ENCODE data around the gene DERL2. TPM values are rescaled to one million over a fixed set of nuclear protein-coding genes. Genes with fewer than 3 reads are reported as not detected.

DERL2 gene
- total and polyA plus RNA-seq, 2 of the 4 experiments (the other 2 are of a cell fraction), result 27.4 to 44.2 TPM

DNA sequence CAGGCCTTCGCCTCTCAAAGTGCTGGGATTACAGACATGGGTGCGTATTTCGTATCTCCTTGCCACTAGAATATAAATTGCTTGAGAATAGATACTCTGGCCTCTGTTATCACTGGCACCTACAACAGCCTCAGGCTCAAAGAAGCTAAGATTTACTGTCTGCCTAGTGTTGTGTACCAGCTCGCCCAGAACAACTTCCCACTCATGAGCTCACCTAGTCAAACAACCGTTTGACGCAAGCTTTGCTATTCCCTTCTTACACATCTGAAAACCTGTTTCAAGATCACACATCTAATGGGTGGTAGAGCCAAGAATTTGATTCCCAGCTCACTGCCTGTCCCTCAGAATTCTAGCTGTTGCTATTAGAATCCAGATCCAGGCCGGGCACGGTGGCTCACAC lies 24.8 kb upstream of the DERL2 start:
- Histone ChIP-seq H2BK5ac (ENCODE audit: low read depth, low read length, poor library complexity, severe bottlenecking) (peak overlapping the region; percentile 73), H2BK120ac (ENCODE audit: low read depth, low read length) (peak overlapping the region; percentile 99), H3K4me3 (ENCODE audit: insufficient read depth, low read depth, low read length) (no peak overlapping the region), H3K4ac (ENCODE audit: low read depth, low read length) (peak overlapping the region; percentile 100), H4K8ac (ENCODE audit: low read depth in 2 of 2, low read length in 2 of 2) (peak overlapping the region in 1 of 2 experiments; percentile 81; a peak in 1 of 4 replicates), H3K56ac (ENCODE audit: extremely low read depth, insufficient read depth, low read length) (no peak overlapping the region), H4K91ac (ENCODE audit: insufficient read depth, low read depth, low read length) (peak overlapping the region; percentile 90), H2BK20ac (ENCODE audit: low read depth, low read length) (peak overlapping the region; percentile 99), H2AK9ac (replicated peaks; ENCODE audit: low read depth, low read length, poor library complexity) (no peak overlapping the region), H3K79me1 (ENCODE audit: low read depth in 1 of 2, low read length in 2 of 2) (peaks cover 9 to 17% of the 10 kb centered on the region in 2 experiments), H3K9ac (ENCODE audit: low read depth, low read length) (no peak overlapping the region), H2AK5ac (ENCODE audit: low read depth, low read length) (peak overlapping the region; percentile 95; the same call in 1 of the 2 replicates), H2AFZ (replicated peaks; ENCODE audit: low read length, poor library complexity) (no peak overlapping the region), H4K5ac (ENCODE audit: low read depth, low read length) (peak overlapping the region; percentile 66; the same call in 1 of the 2 replicates), H3K27me3 (ENCODE audit: control insufficient read depth, insufficient read depth, low read length) (no peaks in the 10 kb centered on the region), H2BK15ac (ENCODE audit: low read depth, low read length) (peak overlapping the region; percentile 81; the same call in 1 of the 3 replicates), H3K4me2 (ENCODE audit: low read depth, low read length) (no peak overlapping the region), H3K18ac (ENCODE audit: low read depth, low read length) (no peak overlapping the region), H3K23ac (ENCODE audit: low read depth, low read length) (peak overlapping the region; percentile 83), H3K9me1 (ENCODE audit: insufficient read depth, low read length) (peaks cover 22% of the 10 kb centered on the region), H3K4me1 (ENCODE audit: control insufficient read depth, insufficient read depth, low read length) (peaks cover 15% of the 10 kb centered on the region), H4K20me1 (ENCODE audit: insufficient read depth, low read length) (no peaks in the 10 kb centered on the region), H3K27ac (ENCODE audit: insufficient read depth, low read length) (no peak overlapping the region), H3K36me3 (ENCODE audit: control insufficient read depth, insufficient read depth, low read length) (peaks cover 5% of the 10 kb centered on the region; the same call in 1 of the 2 replicates), H3K9me3 (ENCODE audit: control insufficient read depth, insufficient read depth, low read length) (no peaks in the 10 kb centered on the region), H3K14ac (replicated peaks; ENCODE audit: low read depth, low read length) (peak overlapping the region; percentile 67; the same call in 1 of the 2 replicates)
- 96% methylated on average over 4 of the region's 8 CpGs; no CpG with 5 or more reads in 1 of the 2 experiments for WGBS, 2 experiments (ENCODE audit: extremely low coverage in 2 of 2, insufficient read length in 1 of 2)
- intact Hi-C loops (cut with micrococcal nuclease) (no loop called here), dilution Hi-C loops (cut with HindIII; ENCODE audit: low sequenced_read_pairs, unreplicated experiment) (no loop called here), in situ Hi-C loops (cut with MboI; ENCODE audit: low sequenced_read_pairs) (no loop called here)
- DNase-seq (no peak), ATAC-seq (ENCODE audit: low read depth) (no peak)
- ChIA-PET POLR2A (ENCODE audit: unreplicated experiment) (no interaction called here), CTCF (no interaction called here)
- no TSS peak for BruUV-seq (replicated peaks)
- TF ChIP-seq MAZ (IDR thresholded peaks at IDR 0.05; ENCODE audit: borderline replicate concordance, low read depth, low read length) (no peak), ELK1 (IDR thresholded peaks at IDR 0.05; ENCODE audit: borderline replicate concordance, low read depth, low read length) (no peak)

All from IMR-90 (cell line).